ENCODE results near the gene XPR1.
"Not testable (repeated sequence)": the region's sequence is repeated elsewhere in the genome, so short reads cannot be mapped to it uniquely, and the experiment has no call there.

The XPR1 gene

GRCh38 chr1:180848191-180848590 lies 216.4 kb downstream of the XPR1 start:
- DNase-seq: no peak
- Histone ChIP-seq H3K4me3 (no peak overlapping the region), H3K27ac (no peak overlapping the region), H3K36me3 (no peaks in the 10 kb centered on the region), H3K27me3 (no peaks in the 10 kb centered on the region), H3K9me3 (no peaks in the 10 kb centered on the region), H3K4me1 (no peaks in the 10 kb centered on the region)
- intact Hi-C loops (cut with DNase I; ENCODE audit: low total_unique reads): no loop called here
- no peak for TF ChIP-seq CTCF (IDR thresholded peaks at IDR 0.05)

- DNase-seq: no peak
- Histone ChIP-seq H3K9me3 (no peaks in the 10 kb centered on the region), H3K27me3 (no peaks in the 10 kb centered on the region), H3K4me1 (no peaks in the 10 kb centered on the region), H3K36me3 (no peaks in the 10 kb centered on the region), H3K27ac (no peak overlapping the region), H3K4me3 (no peak overlapping the region)
- intact Hi-C loops (cut with DNase I; ENCODE audit: low total_unique reads): no loop called here
- no peak for TF ChIP-seq CTCF (IDR thresholded peaks at IDR 0.05)
Measured at GRCh38 chr1:180849031-180849775, 217.4 kb downstream of the XPR1 start.

GRCh38 chr1:180851995-180852887 lies 220.4 kb downstream of the XPR1 start:
- intact Hi-C loops (cut with DNase I; ENCODE audit: low total_unique reads): no loop called here
- TF ChIP-seq CTCF (IDR thresholded peaks at IDR 0.05): no peak
- no peak overlapping the region for H3K27ac ChIP-seq
- H3K9me3 ChIP-seq: no peaks in the 10 kb centered on the region
- no peak for DNase-seq
- no peaks in the 10 kb centered on the region for H3K36me3 ChIP-seq
- H3K4me3 ChIP-seq: no peak overlapping the region
- no peaks in the 10 kb centered on the region for H3K27me3 ChIP-seq
- no peaks in the 10 kb centered on the region for H3K4me1 ChIP-seq

GRCh38 chr1:180854001-180854400 lies 222.2 kb downstream of the XPR1 start:
- Histone ChIP-seq H3K27me3 (no peaks in the 10 kb centered on the region), H3K4me3 (no peak overlapping the region), H3K4me1 (no peaks in the 10 kb centered on the region), H3K27ac (no peak overlapping the region), H3K36me3 (no peaks in the 10 kb centered on the region), H3K9me3 (no peaks in the 10 kb centered on the region)
- no peak for TF ChIP-seq CTCF (IDR thresholded peaks at IDR 0.05)
- no peak for DNase-seq
- intact Hi-C loops (cut with DNase I; ENCODE audit: low total_unique reads): no loop called here

GRCh38 chr1:180854456-180854855 lies 222.6 kb downstream of the XPR1 start:
- no peaks in the 10 kb centered on the region for H3K36me3 ChIP-seq
- H3K27ac ChIP-seq: no peak overlapping the region
- DNase-seq: no peak
- H3K27me3 ChIP-seq: no peaks in the 10 kb centered on the region
- no peak for TF ChIP-seq CTCF (IDR thresholded peaks at IDR 0.05)
- H3K9me3 ChIP-seq: no peaks in the 10 kb centered on the region
- intact Hi-C loops (cut with DNase I; ENCODE audit: low total_unique reads): no loop called here
- no peaks in the 10 kb centered on the region for H3K4me1 ChIP-seq
- no peak overlapping the region for H3K4me3 ChIP-seq

GRCh38 chr1:180857947-180858725 lies 226.3 kb downstream of the XPR1 start:
- intact Hi-C loops (cut with DNase I; ENCODE audit: low total_unique reads); DNase-seq; H3K4me1 ChIP-seq; H3K36me3 ChIP-seq; H3K27ac ChIP-seq; H3K27me3 ChIP-seq; H3K9me3 ChIP-seq; H3K4me3 ChIP-seq: not testable (repeated sequence)
